Right atrium auricular region (tissue), 2 donors: ENCODE data around the gene INTS6. TPM values are rescaled to one million over a fixed set of nuclear protein-coding genes. Genes with fewer than 3 reads are reported as not detected.

Experiments used
- DNase-seq: peaks from one replicate; pipeline ENCODE4 v3.0.0-alpha.2; 2019; ENCODE audit warnings: low spot score
- H3K27ac ChIP-seq, 2 donors: fragments of 200-600 bp; sonication (generic); 1 replicate in 1 of 2; 2 replicates in 1 of 2; pipeline ENCODE4 v1.5.1; 2016 to 2019
- H3K27me3 ChIP-seq, 2 donors: fragments of 200-600 bp; sonication (generic); one replicate each; pipeline versions ENCODE4 v1.5.1 to v1.6.0; 2017 to 2019
- H3K36me3 ChIP-seq: fragments of 200-600 bp; sonication (generic); one replicate; pipeline ENCODE4 v1.5.1; 2016
- H3K4me1 ChIP-seq, 2 donors: fragments of 200-600 bp; sonication (generic); one replicate each; pipeline versions ENCODE4 v1.5.1 to v1.6.0; 2017 to 2019
- H3K4me3 ChIP-seq, 2 donors: fragments of 200-600 bp; sonication (generic); 1 replicate in 1 of 2; 2 replicates in 1 of 2; pipeline ENCODE4 v1.5.1; 2017 to 2019; ENCODE audit warnings: mild to moderate bottlenecking in 1 of 2, moderate library complexity in 1 of 2
- H3K9me3 ChIP-seq, 2 donors: fragments of 200-600 bp; sonication (generic); one replicate each; pipeline ENCODE4 v1.5.1; 2019
- CTCF ChIP-seq, 2 donors: fragments of 200-600 bp; sonication (generic); IDR thresholded peaks; one replicate each; pipeline ENCODE4 v1.5.1; 2019; ENCODE audit warnings: antibody characterized with exemption in 2 of 2
- microRNA-seq, 2 donors: library from miRNA; unstranded; fragments of <30 nt; microRNA quantifications; one replicate each; pipeline ENCODE4, GENCODE V29; 2016 to 2017; ENCODE audit warnings: borderline number of aligned reads in 2 of 2, borderline replicate concordance in 1 of 2
- total RNA-seq, 2 donors: library from RNA; depleted of rRNA; stranded (reverse); fragments of >200 nt; gene quantifications; one replicate each; pipeline ENCODE4 v1.1.0, GENCODE V29; 2016

The INTS6 gene
- total RNA-seq, 2 donors from 2014 or later = 18.7 to 27.6 TPM

DNA sequence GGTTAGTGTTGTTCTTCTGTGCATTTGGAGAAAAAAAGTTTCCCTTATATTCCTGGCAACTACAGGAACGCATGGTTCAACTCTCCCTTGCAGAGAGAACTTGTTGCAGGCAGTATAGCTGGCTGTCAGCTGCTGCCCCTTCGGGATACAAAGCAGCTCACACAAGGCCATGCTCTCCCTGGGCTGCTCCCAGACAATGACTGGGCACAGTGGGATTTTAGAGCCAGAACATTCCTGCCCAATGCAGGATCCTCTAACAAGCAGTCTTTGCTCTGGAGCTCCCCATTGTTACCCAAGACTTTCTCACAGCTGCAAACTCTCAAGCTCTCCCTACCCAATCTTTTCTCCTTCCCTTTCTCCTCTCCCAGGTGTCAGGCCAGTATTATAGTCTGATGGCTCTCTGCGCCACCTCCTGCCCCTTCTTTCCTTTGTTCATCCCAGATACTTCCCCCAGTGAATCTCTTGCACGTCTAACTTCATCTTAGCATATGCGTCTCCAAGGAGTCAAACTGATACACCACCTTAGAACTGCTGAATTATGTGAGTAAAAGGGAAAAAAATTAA lies 140.8 kb downstream of the INTS6 start:
- no peaks in the 10 kb centered on the region for H3K9me3 ChIP-seq
- H3K4me1 ChIP-seq = peaks cover 0 to 9% of the 10 kb centered on the region in 2 donors
- no peak for DNase-seq
- H3K27me3 ChIP-seq = no peaks in the 10 kb centered on the region
- H3K4me3 ChIP-seq = no peak overlapping the region
- no peak overlapping the region for H3K27ac ChIP-seq
- no peak for TF ChIP-seq CTCF (IDR thresholded peaks at IDR 0.05)
- no peaks in the 10 kb centered on the region for H3K36me3 ChIP-seq

Small RNAs within 50 kb of the gene (microRNA-seq; reads per million reads assigned to microRNA genes)
- 0 reads per million in 2 donors for gene MIR5693

Other genes starting within 250 kb of the INTS6 start
- 1 to 10 TPM; 8.0 to 8.6 TPM for gene FAM124A, start 230.6 kb downstream of the INTS6 start, total RNA-seq
- gene SERPINE3, start 113.3 kb downstream of the INTS6 start, total RNA-seq = not detected
- 1 to 10 TPM; 2.3 to 3.8 TPM for gene WDFY2, start 131.4 kb upstream of the INTS6 start, total RNA-seq